HepG2 (cell line): Measurements from ENCODE around the gene KCNJ14. TPM values are rescaled to one million over a fixed set of nuclear protein-coding genes. Genes with fewer than 3 reads are reported as not detected.

Source experiments
- CCAR2 ChIP-seq: fragments of 200-400 bp; formaldehyde crosslinking; optimal IDR thresholded peaks from 2 replicates; pipeline ENCODE3; 2018; ENCODE audit warnings: low read depth, mild to moderate bottlenecking, low read length, moderate library complexity
- HDAC2 ChIP-seq: sonication (generic); formaldehyde crosslinking; IDR thresholded peaks from 2 replicates; pipeline ENCODE4 v1.4.0; 2020; ENCODE audit warnings: missing genetic modification reagents
- HOXA5 ChIP-seq: sonication (generic); formaldehyde crosslinking; IDR thresholded peaks from 2 replicates; pipeline ENCODE4 v1.4.0; 2020; ENCODE audit warnings: missing genetic modification reagents
- MAFF ChIP-seq: IDR thresholded peaks from 2 replicates; pipeline ENCODE4 v1.6.1; 2011; ENCODE audit warnings: low read depth, low read length, improper control_type of control experiment
- NONO ChIP-seq, 2 experiments: fragments of 450-650 bp in 1 of 2; sonication (generic) in 1 of 2; formaldehyde crosslinking in 1 of 2; IDR thresholded peaks in 1 of 2; conservative IDR thresholded peaks in 1 of 2; 2 replicates each; pipeline versions ENCODE4 v1.6.1 to v1.8.0; 2017 to 2022; ENCODE audit warnings: mild to moderate bottlenecking in 1 of 2, missing genetic modification reagents in 1 of 2, moderate library complexity in 1 of 2
- PCBP2 ChIP-seq: fragments of 200-400 bp; formaldehyde crosslinking; optimal IDR thresholded peaks from 2 replicates; pipeline ENCODE3; 2018; ENCODE audit warnings: low read length, low read depth; ENCODE audit not compliant: poor library complexity, severe bottlenecking
- RCOR2 ChIP-seq: IDR thresholded peaks from 2 replicates; pipeline ENCODE4 v1.6.1; 2016; ENCODE audit warnings: missing biosample characterization, missing genetic modification reagents
- SMAD9 ChIP-seq: sonication (generic); formaldehyde crosslinking; IDR thresholded peaks from 2 replicates; pipeline ENCODE4 v1.5.1; 2020; ENCODE audit warnings: mild to moderate bottlenecking, missing genetic modification reagents
- SOX6 ChIP-seq, 2 experiments: fragments of 450-650 bp in 1 of 2; sonication (generic) in 1 of 2; formaldehyde crosslinking in 1 of 2; IDR thresholded peaks; 2 replicates each; pipeline versions ENCODE4 v1.4.0 to v1.6.1; 2017 to 2020; ENCODE audit warnings: antibody characterized with exemption in 1 of 2, mild to moderate bottlenecking in 1 of 2, missing genetic modification reagents in 1 of 2
- TAF1 ChIP-seq: sonication (generic); formaldehyde crosslinking; IDR thresholded peaks from 2 replicates; pipeline ENCODE4 v1.4.0; 2020; ENCODE audit warnings: missing genetic modification reagents
- YEATS2 ChIP-seq: sonication (generic); formaldehyde crosslinking; IDR thresholded peaks from 2 replicates; pipeline ENCODE4 v1.4.0; 2020; ENCODE audit warnings: missing genetic modification reagents, borderline replicate concordance
- ZNF225 ChIP-seq: sonication (generic); formaldehyde crosslinking; IDR thresholded peaks from 2 replicates; pipeline ENCODE4 v1.4.0; 2020; ENCODE audit warnings: mild to moderate bottlenecking, missing genetic modification reagents
- ZNF326 ChIP-seq: sonication (generic); formaldehyde crosslinking; IDR thresholded peaks from 2 replicates; pipeline ENCODE4 v1.4.0; 2020; ENCODE audit warnings: missing genetic modification reagents, borderline replicate concordance
- ZNF33B ChIP-seq: sonication (generic); formaldehyde crosslinking; IDR thresholded peaks from 2 replicates; pipeline ENCODE4 v1.5.1; 2020; ENCODE audit warnings: mild to moderate bottlenecking, missing genetic modification reagents
- ZNF7 ChIP-seq: IDR thresholded peaks from 2 replicates; pipeline ENCODE4 v1.6.1; 2016; ENCODE audit warnings: missing biosample characterization, missing genetic modification reagents
- ZNF720 ChIP-seq: sonication (generic); formaldehyde crosslinking; IDR thresholded peaks from 2 replicates; pipeline ENCODE4 v1.4.0; 2020; ENCODE audit warnings: missing genetic modification reagents
- ZNF883 ChIP-seq: sonication (generic); formaldehyde crosslinking; IDR thresholded peaks from 2 replicates; pipeline ENCODE4 v1.5.1; 2020; ENCODE audit warnings: mild to moderate bottlenecking, missing genetic modification reagents; ENCODE audit errors: not compliant biosample characterization
- polyA plus RNA-seq, 8 experiments: library from polyadenylated mRNA; depleted of rRNA in 3 of 8; stranded (reverse) in 7 of 8; unstranded in 1 of 8; fragments of >200 nt; fragmentation: Illumina TruSeq in 4 of 8; extraction: Trizol in 4 of 8; gene quantifications; 2 replicates each; pipeline versions ENCODE4 v1.2.1 to v1.2.3, GENCODE V29; 2011 to 2016; ENCODE audit warnings: low read depth in 4 of 8, missing spikeins in 1 of 8, mixed read lengths in 1 of 8; ENCODE audit not compliant: insufficient read depth in 1 of 8
- total RNA-seq, 5 experiments: library from RNA; depleted of rRNA; stranded (reverse); fragments of >200 nt; fragmentation: Illumina TruSeq; extraction: Trizol; gene quantifications; 2 replicates each; pipeline ENCODE4 v1.2.3, GENCODE V29; 2016; ENCODE audit warnings: low read depth in 1 of 5
- TF ChIP-seq, protein P1 (sequence below): sonication (generic); formaldehyde crosslinking; IDR thresholded peaks from 2 replicates; pipeline ENCODE4 v1.5.0; 2020; ENCODE audit warnings: mild to moderate bottlenecking, missing genetic modification reagents
- TF ChIP-seq, protein P2 (sequence below): sonication (generic); formaldehyde crosslinking; IDR thresholded peaks from 2 replicates; pipeline ENCODE4 v1.4.0; 2020; ENCODE audit warnings: mild to moderate bottlenecking, missing genetic modification reagents
- TF ChIP-seq, protein P3 (sequence below): sonication (generic); formaldehyde crosslinking; conservative IDR thresholded peaks from 2 replicates; pipeline ENCODE4 v1.4.0; 2020; ENCODE audit warnings: missing genetic modification reagents

KCNJ14 gene
- total and polyA plus RNA-seq, 2 of the 13 experiments (the other 11 are each of a cell fraction or from before 2014, with no cell fraction given): 0.20 to 0.51 TPM

GRCh38 chr19:48469289-48469881 is 14.0 kb downstream of the KCNJ14 start, which contains the start of gene CYTH2 (continued):
- TF ChIP-seq SOX6 (IDR thresholded peaks at IDR 0.05) (no peak), SOX6 (CRISPR knock-in tag; IDR thresholded peaks at IDR 0.05) (peak; percentile 92), TAF1 (CRISPR knock-in tag) (peak; percentile 86), SMAD9 (CRISPR knock-in tag) (no peak), PCBP2 (no peak), YEATS2 (CRISPR knock-in tag) (no peak; the same call in 1 of the 2 replicates), ZNF720 (CRISPR knock-in tag) (no peak), ZNF326 (CRISPR knock-in tag) (no peak), RCOR2 (CRISPR knock-in tag) (no peak), CCAR2 (no peak), ZNF225 (peak; percentile 83; the same call in 1 of the 2 replicates), ZNF33B (CRISPR knock-in tag) (0 out of 2 replicates have a peak, but pooled peaks have one; percentile 61), HDAC2 (CRISPR knock-in tag) (no peak), ZNF883 (CRISPR knock-in tag) (peak; percentile 70), NONO (IDR thresholded peaks at IDR 0.05) (no peak), NONO (CRISPR knock-in tag; conservative IDR thresholded peaks at IDR 0.05) (peak; percentile 53; the same call in 1 of the 2 replicates), ZNF7 (CRISPR knock-in tag) (no peak), HOXA5 (CRISPR knock-in tag) (no peak; the same call in 1 of the 2 replicates), MAFF (no peak)
- TF ChIP-seq, protein P1, sequence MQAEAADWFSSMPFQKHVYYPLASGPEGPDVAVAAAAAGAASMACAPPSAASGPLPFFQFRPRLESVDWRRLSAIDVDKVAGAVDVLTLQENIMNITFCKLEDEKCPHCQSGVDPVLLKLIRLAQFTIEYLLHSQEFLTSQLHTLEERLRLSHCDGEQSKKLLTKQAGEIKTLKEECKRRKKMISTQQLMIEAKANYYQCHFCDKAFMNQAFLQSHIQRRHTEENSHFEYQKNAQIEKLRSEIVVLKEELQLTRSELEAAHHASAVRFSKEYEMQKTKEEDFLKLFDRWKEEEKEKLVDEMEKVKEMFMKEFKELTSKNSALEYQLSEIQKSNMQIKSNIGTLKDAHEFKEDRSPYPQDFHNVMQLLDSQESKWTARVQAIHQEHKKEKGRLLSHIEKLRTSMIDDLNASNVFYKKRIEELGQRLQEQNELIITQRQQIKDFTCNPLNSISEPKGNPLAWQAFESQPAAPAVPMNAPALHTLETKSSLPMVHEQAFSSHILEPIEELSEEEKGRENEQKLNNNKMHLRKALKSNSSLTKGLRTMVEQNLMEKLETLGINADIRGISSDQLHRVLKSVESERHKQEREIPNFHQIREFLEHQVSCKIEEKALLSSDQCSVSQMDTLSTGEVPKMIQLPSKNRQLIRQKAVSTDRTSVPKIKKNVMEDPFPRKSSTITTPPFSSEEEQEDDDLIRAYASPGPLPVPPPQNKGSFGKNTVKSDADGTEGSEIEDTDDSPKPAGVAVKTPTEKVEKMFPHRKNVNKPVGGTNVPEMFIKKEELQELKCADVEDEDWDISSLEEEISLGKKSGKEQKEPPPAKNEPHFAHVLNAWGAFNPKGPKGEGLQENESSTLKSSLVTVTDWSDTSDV (CRISPR knock-in tag): no peak
- TF ChIP-seq, protein P2, sequence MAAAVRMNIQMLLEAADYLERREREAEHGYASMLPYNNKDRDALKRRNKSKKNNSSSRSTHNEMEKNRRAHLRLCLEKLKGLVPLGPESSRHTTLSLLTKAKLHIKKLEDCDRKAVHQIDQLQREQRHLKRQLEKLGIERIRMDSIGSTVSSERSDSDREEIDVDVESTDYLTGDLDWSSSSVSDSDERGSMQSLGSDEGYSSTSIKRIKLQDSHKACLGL (CRISPR knock-in tag): no peak; the same call in 1 of the 2 replicates
- TF ChIP-seq, protein P3, sequence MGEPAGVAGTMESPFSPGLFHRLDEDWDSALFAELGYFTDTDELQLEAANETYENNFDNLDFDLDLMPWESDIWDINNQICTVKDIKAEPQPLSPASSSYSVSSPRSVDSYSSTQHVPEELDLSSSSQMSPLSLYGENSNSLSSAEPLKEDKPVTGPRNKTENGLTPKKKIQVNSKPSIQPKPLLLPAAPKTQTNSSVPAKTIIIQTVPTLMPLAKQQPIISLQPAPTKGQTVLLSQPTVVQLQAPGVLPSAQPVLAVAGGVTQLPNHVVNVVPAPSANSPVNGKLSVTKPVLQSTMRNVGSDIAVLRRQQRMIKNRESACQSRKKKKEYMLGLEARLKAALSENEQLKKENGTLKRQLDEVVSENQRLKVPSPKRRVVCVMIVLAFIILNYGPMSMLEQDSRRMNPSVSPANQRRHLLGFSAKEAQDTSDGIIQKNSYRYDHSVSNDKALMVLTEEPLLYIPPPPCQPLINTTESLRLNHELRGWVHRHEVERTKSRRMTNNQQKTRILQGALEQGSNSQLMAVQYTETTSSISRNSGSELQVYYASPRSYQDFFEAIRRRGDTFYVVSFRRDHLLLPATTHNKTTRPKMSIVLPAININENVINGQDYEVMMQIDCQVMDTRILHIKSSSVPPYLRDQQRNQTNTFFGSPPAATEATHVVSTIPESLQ: no peak
